ENCODE measurements around the gene EXOC6B.

DNA sequence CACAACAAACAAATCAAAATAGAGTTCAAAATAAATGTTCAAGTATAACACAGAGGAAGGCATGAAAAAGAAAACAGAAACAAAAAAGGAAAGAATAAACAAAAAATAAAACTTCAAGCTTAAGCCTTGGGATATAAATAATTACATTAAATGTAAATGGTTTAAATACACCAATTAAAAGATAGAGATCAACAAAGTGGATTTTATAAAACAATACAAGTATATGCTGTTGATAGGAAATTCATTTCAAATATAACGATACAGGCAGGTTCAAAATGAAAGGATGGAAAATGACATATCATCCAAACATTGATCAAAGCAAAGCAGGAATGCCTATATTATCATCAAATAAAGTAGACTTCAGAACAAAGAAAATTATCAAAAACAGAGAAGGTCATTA lies 16.7 kb downstream of the EXOC6B start:
- TF ChIP-seq, protein P1, sequence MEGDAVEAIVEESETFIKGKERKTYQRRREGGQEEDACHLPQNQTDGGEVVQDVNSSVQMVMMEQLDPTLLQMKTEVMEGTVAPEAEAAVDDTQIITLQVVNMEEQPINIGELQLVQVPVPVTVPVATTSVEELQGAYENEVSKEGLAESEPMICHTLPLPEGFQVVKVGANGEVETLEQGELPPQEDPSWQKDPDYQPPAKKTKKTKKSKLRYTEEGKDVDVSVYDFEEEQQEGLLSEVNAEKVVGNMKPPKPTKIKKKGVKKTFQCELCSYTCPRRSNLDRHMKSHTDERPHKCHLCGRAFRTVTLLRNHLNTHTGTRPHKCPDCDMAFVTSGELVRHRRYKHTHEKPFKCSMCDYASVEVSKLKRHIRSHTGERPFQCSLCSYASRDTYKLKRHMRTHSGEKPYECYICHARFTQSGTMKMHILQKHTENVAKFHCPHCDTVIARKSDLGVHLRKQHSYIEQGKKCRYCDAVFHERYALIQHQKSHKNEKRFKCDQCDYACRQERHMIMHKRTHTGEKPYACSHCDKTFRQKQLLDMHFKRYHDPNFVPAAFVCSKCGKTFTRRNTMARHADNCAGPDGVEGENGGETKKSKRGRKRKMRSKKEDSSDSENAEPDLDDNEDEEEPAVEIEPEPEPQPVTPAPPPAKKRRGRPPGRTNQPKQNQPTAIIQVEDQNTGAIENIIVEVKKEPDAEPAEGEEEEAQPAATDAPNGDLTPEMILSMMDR (IDR thresholded peaks at IDR 0.05): no peak
- no peak for TF ChIP-seq POLR2A (IDR thresholded peaks at IDR 0.05)

Measured in heart left ventricle (tissue), 13 donors.